ENCODE measurements around the gene RAC2. TPM values are rescaled to one million over a fixed set of nuclear protein-coding genes. Genes with fewer than 3 reads are reported as not detected.
"Not testable (repeated sequence)": the region's sequence is repeated elsewhere in the genome, so short reads cannot be mapped to it uniquely, and the experiment has no call there.

The RAC2 gene
- total RNA-seq, 4 donors from 2014 or later = 1.9 to 3.9 (median 3.0) TPM

DNA sequence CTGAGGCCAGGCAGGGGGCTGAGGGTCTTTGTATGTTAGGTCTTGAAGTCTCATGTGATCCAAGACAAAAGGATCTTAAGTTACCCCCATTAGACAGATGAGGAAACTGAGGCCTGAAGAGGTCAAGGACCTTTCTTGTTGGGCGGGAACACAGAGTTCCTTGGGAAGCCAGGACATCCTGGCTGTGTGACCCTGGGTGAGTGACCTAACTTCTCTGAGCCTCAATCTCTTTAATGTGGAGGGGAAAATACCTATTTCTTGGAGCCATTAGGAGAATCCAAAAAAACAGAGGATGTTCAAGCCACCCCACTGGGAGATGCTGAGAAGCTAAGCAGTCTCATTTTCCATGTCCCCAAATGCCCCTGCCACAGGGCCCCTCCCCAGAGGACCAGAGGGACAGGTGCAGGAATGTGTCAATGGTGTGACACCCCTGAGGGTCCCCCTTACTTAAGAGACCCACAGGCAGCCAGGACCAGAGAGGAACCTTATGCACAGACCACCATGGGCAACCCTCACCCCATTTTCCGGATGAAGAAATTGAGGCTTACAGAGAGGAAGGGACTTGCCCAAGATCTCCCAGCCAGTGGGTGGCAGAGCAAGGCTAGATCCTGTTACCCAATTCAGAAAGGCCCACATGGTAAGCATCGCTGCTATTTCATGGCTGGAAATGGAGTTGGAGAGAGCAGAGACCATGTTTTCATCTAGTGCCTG lies 8.0 kb downstream of the RAC2 start:
- peaks cover 64% of the 10 kb centered on the region for H3K27me3 ChIP-seq
- no peak for DNase-seq (ENCODE audit: low spot score in 2 of 2)
- no peaks in the 10 kb centered on the region for H3K36me3 ChIP-seq
- no peak overlapping the region for H3K4me3 ChIP-seq
- H3K27ac ChIP-seq = no peak overlapping the region
- no peaks in the 10 kb centered on the region for H3K9me3 ChIP-seq
- TF ChIP-seq POLR2AphosphoS5 (IDR thresholded peaks at IDR 0.05) (no peak), EP300 (IDR thresholded peaks at IDR 0.05) (no peak), POLR2A (IDR thresholded peaks at IDR 0.05) (no peak)
- TF ChIP-seq, protein P1, sequence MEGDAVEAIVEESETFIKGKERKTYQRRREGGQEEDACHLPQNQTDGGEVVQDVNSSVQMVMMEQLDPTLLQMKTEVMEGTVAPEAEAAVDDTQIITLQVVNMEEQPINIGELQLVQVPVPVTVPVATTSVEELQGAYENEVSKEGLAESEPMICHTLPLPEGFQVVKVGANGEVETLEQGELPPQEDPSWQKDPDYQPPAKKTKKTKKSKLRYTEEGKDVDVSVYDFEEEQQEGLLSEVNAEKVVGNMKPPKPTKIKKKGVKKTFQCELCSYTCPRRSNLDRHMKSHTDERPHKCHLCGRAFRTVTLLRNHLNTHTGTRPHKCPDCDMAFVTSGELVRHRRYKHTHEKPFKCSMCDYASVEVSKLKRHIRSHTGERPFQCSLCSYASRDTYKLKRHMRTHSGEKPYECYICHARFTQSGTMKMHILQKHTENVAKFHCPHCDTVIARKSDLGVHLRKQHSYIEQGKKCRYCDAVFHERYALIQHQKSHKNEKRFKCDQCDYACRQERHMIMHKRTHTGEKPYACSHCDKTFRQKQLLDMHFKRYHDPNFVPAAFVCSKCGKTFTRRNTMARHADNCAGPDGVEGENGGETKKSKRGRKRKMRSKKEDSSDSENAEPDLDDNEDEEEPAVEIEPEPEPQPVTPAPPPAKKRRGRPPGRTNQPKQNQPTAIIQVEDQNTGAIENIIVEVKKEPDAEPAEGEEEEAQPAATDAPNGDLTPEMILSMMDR (IDR thresholded peaks at IDR 0.05) = no peak
- 87% methylated on average over 3 of the region's 3 CpGs for WGBS
- no peaks in the 10 kb centered on the region for H3K4me1 ChIP-seq

DNA sequence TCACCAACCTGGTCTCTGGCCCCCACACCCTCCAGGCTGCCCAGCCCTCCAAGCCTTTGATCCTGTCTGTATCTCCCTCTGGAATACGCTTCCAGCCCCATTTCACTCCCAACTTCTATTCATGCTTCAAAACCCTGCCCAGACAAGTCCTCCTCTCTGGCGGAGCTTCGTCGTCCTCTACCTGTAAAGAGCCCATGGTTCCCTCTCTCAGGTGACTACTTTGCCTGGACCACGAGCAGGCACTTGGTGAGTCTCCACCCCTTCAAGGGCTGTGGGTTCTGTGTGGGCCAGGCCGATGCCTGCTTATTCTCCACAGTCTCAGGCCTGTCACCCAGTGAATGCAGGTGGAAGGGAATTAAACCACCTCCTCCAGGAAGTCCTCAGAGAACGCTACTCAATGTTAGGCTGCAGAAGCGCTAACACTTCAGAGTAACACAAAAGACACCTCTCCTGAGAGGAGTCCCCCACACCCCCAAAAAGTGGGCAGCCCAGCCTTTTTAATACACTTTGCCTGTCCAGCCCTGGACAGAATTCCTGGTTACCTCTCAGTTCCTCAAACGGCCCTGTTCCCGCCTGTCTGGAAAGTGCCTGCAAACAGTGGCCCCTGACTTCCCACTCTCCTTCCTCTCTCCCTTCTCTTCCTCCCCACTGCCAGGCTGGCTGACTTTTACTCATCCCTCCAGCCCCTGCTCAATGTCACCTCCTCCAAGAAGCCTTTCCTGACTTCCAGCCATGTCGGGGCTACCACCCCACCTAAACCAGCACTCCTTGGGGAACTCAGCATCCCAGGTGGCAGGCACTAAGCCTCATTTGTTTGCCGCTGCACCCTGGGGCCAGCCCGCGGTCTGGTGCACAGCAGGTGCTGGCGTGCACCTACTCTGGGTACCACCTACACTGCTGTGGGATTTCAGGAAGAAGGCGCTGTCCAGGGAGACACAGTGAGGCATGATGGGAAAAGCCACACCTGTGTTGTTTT lies 9.0 kb downstream of the RAC2 start:
- H3K4me1 ChIP-seq = peaks cover 3% of the 10 kb centered on the region

DNA sequence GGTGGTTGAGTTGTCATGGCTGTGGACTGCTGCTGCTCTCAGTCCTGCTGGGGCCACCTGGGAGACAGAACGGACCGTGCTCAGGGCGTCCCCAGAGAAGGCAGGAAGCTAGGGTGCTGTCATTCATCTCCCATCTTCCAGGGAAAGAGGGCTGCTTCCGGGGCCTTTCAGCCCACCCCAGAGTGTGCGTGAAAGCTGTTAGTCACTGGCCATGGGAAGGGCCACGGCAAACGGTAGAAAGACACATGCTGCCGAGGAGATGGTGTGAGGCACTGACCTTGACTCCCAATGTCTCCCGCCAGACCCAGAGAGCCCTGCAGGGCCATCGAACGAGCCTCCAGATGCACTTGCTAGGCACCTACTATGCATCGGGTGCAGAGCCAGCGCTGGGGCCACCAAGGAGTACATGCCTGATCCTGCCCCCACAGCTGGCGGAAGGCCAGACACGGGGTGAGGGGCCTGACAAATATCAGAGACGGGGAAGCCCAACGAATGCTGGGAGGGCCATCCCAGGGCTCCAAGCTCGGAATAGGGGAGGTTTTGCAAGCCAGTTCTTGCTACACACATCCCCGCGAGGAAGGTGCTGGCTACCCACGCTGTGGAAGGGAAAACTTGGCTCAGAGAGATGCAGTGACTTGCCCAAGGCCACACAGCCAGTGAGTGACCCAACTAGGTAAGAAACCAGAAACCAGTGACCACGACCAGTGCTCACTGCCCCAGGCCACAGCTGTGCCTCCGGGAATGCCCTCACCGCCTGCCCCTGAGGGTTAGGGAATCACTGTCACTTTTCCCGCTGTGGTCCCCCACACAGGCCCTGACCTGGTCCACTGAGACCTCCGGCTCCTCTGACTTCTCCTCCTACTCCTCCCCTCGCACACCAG lies 10.1 kb downstream of the RAC2 start:
- Histone ChIP-seq H3K4me3 (no peak overlapping the region), H3K27ac (no peak overlapping the region), H3K27me3 (peaks cover 52% of the 10 kb centered on the region), H3K4me1 (peaks cover 13% of the 10 kb centered on the region), H3K36me3 (no peaks in the 10 kb centered on the region), H3K9me3 (no peaks in the 10 kb centered on the region)
- DNase-seq (ENCODE audit: low spot score in 2 of 2) = no peak
- WGBS = 55% methylated on average over 15 of the region's 27 CpGs
- TF ChIP-seq, protein P1 (IDR thresholded peaks at IDR 0.05) = no peak
- TF ChIP-seq POLR2AphosphoS5 (IDR thresholded peaks at IDR 0.05) = no peak
- no peak for TF ChIP-seq POLR2A (IDR thresholded peaks at IDR 0.05)
- TF ChIP-seq EP300 (IDR thresholded peaks at IDR 0.05) = no peak

More for the DNA sequence above, 9.0 kb downstream of the RAC2 start:
- no peak for DNase-seq (ENCODE audit: low spot score in 2 of 2)
- Histone ChIP-seq H3K4me3 (no peak overlapping the region), H3K36me3 (no peaks in the 10 kb centered on the region), H3K27me3 (peaks cover 57% of the 10 kb centered on the region), H3K27ac (no peak overlapping the region), H3K9me3 (no peaks in the 10 kb centered on the region)
- TF ChIP-seq, protein P1 (IDR thresholded peaks at IDR 0.05) = no peak
- TF ChIP-seq POLR2AphosphoS5 (IDR thresholded peaks at IDR 0.05) = no peak
- TF ChIP-seq POLR2A (IDR thresholded peaks at IDR 0.05) = no peak
- TF ChIP-seq EP300 (IDR thresholded peaks at IDR 0.05) = no peak
- WGBS = 76% methylated on average over 16 of the region's 16 CpGs

DNA sequence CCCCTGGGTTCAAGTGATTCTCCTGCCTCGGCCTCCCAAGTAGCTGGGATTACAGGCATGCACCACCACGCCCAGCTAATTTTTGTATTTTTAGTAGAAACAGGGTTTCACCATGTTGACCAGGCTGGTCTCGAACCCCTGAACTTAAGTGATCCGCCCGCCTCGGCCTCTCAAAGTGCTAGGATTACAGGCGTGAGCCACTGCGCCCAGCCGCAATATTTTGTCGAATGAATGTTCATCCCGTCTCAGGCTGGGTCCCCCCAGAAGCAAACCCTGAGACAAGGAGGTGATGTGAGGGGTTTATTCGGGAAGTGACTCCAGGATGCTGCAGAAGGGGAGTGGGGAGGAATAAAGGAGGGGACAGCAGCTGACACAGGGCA lies 10.7 kb downstream of the RAC2 start:
- Histone ChIP-seq H3K27me3 (peaks cover 48% of the 10 kb centered on the region), H3K4me1 (peaks cover 18% of the 10 kb centered on the region)
- 91% methylated on average over 12 of the region's 12 CpGs for WGBS
- H3K4me3 ChIP-seq; H3K27ac ChIP-seq; DNase-seq (ENCODE audit: low spot score in 2 of 2); H3K9me3 ChIP-seq; H3K36me3 ChIP-seq: not testable (repeated sequence)

DNA sequence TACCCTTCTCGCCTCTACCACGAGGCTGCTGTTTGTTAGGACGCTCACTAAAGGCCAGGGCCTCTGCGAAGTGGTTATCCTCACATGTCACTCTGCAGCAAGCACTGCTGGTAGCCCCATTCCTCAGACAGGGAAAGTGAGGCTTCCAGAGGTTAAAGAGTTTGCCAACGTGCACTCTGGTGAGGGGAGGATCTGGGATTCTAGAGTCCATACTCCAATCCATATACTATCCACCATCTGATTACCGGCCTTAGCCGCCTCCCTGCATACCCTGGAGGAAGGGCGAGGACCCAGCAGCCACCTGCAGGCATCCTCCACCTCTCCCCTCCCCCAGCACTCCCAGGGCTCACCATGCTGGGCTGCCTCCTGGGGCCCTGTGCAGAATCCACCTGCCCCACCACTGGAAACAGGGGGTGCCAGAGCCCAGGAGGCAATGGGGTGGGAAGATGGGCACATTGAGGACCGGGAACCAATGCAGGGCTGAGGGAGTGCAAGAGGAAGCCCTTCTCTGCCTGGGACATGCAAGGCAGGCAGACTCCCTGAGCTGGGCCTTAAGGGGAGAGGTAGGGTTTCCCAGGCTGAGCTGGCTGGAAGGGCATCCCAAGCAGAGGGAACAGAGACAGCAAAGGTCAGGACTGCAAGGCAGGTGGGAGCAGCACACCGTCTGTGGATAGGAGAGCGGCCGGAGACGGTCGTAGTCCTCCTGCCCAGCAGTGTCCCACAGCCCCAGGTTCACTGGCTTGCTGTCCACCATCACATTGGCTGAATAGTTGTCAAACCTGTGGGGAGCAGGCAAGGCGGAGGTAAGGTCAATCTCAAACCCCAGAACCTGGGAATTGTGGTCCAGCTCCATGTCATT lies 11.7 kb downstream of the RAC2 start:
- TF ChIP-seq, protein P1 (IDR thresholded peaks at IDR 0.05) = no peak
- TF ChIP-seq POLR2A (IDR thresholded peaks at IDR 0.05) (no peak), EP300 (IDR thresholded peaks at IDR 0.05) (no peak), POLR2AphosphoS5 (IDR thresholded peaks at IDR 0.05) (no peak)
- Histone ChIP-seq H3K27ac (no peak overlapping the region), H3K27me3 (peaks cover 40% of the 10 kb centered on the region), H3K4me3 (no peak overlapping the region), H3K9me3 (no peaks in the 10 kb centered on the region), H3K36me3 (no peaks in the 10 kb centered on the region), H3K4me1 (peaks cover 24% of the 10 kb centered on the region)
- no peak for DNase-seq (ENCODE audit: low spot score in 2 of 2)
- 80% methylated on average over 15 of the region's 15 CpGs for WGBS
